PFSK-1 (cell line): ENCODE results near the gene NR6A1.

Source experiments
- FOXP2 ChIP-seq: optimal IDR thresholded peaks from 2 replicates; pipeline ENCODE3; 2011; ENCODE audit warnings: borderline replicate concordance, control low read depth, inconsistent platforms; ENCODE audit not compliant: insufficient read depth; ENCODE audit errors: extremely low read length, extremely low read depth
- POLR2AphosphoS5 ChIP-seq: IDR thresholded peaks from 2 replicates; pipeline ENCODE4 v1.6.1; 2012; ENCODE audit warnings: low read depth, mild to moderate bottlenecking, control low read depth, low read length, moderate library complexity
- SIN3A ChIP-seq: IDR thresholded peaks from 2 replicates; pipeline ENCODE4 v1.6.1; 2012; ENCODE audit warnings: mild to moderate bottlenecking, low read length, moderate library complexity, borderline replicate concordance; ENCODE audit not compliant: insufficient read depth
- TAF1 ChIP-seq: IDR thresholded peaks from 2 replicates; pipeline ENCODE4 v1.6.1; 2012; ENCODE audit warnings: low read length, control low read depth, borderline replicate concordance; ENCODE audit not compliant: insufficient read depth
- TF ChIP-seq, protein P1 (sequence below), 2 experiments: IDR thresholded peaks; 2 replicates each; pipeline versions ENCODE4 v1.6.1 to v1.8.0; 2011 to 2012; ENCODE audit warnings: low read depth in 2 of 2, low read length in 2 of 2, control low read depth in 1 of 2, inconsistent platforms in 1 of 2, mild to moderate bottlenecking in 1 of 2, moderate library complexity in 1 of 2; ENCODE audit not compliant: insufficient read depth in 1 of 2

The NR6A1 gene

GRCh38 chr9:124741662-124742061 lies 29.4 kb downstream of the NR6A1 start:
- TF ChIP-seq TAF1: no peak
- TF ChIP-seq, protein P1, sequence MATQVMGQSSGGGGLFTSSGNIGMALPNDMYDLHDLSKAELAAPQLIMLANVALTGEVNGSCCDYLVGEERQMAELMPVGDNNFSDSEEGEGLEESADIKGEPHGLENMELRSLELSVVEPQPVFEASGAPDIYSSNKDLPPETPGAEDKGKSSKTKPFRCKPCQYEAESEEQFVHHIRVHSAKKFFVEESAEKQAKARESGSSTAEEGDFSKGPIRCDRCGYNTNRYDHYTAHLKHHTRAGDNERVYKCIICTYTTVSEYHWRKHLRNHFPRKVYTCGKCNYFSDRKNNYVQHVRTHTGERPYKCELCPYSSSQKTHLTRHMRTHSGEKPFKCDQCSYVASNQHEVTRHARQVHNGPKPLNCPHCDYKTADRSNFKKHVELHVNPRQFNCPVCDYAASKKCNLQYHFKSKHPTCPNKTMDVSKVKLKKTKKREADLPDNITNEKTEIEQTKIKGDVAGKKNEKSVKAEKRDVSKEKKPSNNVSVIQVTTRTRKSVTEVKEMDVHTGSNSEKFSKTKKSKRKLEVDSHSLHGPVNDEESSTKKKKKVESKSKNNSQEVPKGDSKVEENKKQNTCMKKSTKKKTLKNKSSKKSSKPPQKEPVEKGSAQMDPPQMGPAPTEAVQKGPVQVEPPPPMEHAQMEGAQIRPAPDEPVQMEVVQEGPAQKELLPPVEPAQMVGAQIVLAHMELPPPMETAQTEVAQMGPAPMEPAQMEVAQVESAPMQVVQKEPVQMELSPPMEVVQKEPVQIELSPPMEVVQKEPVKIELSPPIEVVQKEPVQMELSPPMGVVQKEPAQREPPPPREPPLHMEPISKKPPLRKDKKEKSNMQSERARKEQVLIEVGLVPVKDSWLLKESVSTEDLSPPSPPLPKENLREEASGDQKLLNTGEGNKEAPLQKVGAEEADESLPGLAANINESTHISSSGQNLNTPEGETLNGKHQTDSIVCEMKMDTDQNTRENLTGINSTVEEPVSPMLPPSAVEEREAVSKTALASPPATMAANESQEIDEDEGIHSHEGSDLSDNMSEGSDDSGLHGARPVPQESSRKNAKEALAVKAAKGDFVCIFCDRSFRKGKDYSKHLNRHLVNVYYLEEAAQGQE (IDR thresholded peaks at IDR 0.05; ENCODE audit: insufficient read depth in 1 of 2, low read depth in 2 of 2, low read length in 2 of 2): no peak
- no peak for TF ChIP-seq SIN3A
- TF ChIP-seq POLR2AphosphoS5: no peak
- no peak for TF ChIP-seq FOXP2

- no peak for TF ChIP-seq SIN3A
- TF ChIP-seq TAF1: no peak
- TF ChIP-seq POLR2AphosphoS5: no peak
- no peak for TF ChIP-seq FOXP2
Observed at GRCh38 chr9:124741149-124741548, 30.0 kb downstream of the NR6A1 start.

GRCh38 chr9:124739360-124739759 lies 31.8 kb downstream of the NR6A1 start:
- TF ChIP-seq, protein P1 (IDR thresholded peaks at IDR 0.05; ENCODE audit: insufficient read depth in 1 of 2, low read depth in 2 of 2, low read length in 2 of 2): no peak
- no peak for TF ChIP-seq POLR2AphosphoS5

- TF ChIP-seq SIN3A (no peak), FOXP2 (no peak), TAF1 (no peak)
Observed at GRCh38 chr9:124735121-124735520, 36.0 kb downstream of the NR6A1 start.

GRCh38 chr9:124733964-124734740 lies 37.0 kb downstream of the NR6A1 start:
- TF ChIP-seq POLR2AphosphoS5: no peak

DNA sequence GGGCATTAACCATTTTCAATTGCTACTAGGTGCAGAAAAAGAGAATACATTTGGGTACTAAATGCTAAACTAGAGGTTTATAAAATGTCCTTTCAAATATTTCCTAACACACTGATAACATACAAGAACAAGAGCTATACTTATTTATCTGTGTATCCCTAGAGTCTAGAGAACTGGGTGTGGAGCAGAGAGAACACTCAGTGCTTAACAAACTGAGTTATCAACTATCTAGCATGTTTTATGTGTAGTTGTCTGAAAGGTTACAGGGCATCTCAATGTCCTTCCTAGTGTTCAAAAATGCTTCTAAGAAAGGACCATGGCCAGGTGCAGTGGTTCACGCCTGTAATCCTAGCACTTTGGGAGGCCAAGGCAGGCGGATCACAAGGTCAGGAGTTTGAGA lies 40.3 kb downstream of the NR6A1 start:
- TF ChIP-seq FOXP2 (no peak), POLR2AphosphoS5 (no peak), SIN3A (no peak), TAF1 (no peak)
- TF ChIP-seq, protein P1 (IDR thresholded peaks at IDR 0.05; ENCODE audit: insufficient read depth in 1 of 2, low read depth in 2 of 2, low read length in 2 of 2): no peak

DNA sequence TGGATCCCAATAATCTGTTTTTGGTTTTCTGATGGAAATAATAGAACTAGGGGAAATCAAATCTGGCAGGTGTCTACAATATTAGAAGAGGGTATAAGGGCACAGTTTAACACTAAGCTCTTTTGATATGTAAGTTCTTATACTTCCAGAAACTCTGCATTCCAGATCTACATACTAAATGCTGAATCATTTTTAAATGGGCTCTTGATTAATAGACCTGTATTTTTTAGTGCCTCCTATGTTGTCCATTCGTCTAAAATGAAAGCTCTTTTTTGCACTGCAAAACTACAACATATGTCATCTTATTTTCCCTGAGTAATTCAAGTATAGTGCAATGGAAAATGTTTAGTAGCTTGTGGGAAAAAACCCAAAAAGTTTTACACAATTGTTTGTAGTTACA lies 44.2 kb downstream of the NR6A1 start:
- TF ChIP-seq, protein P1 (IDR thresholded peaks at IDR 0.05; ENCODE audit: insufficient read depth in 1 of 2, low read depth in 2 of 2, low read length in 2 of 2): no peak
- TF ChIP-seq SIN3A (no peak), FOXP2 (no peak), POLR2AphosphoS5 (no peak), TAF1 (no peak)
